Right ventricle myocardium inferior (tissue), 1 donor: ENCODE results near the gene CPT1A. TPM values are rescaled to one million over a fixed set of nuclear protein-coding genes. Genes with fewer than 3 reads are reported as not detected.

Source experiments
- ATAC-seq: fragments of 200-7000 bp; cut with Tn5 transposase; one replicate; pipeline ENCODE4 v1.9.1; 2020; ENCODE audit warnings: mild to moderate bottlenecking, moderate library complexity
- DNase-seq: peaks from one replicate; pipeline ENCODE4 v3.0.0; 2021; ENCODE audit errors: missing footprints
- intact Hi-C: fragments of 100-400 bp; cut with DNase I; formaldehyde crosslinking; loops from one replicate; pipeline ENCODE4 v1.11.0; 2022
- total RNA-seq: library from RNA; stranded (reverse); fragmentation: NEBNext Ultra II Directional; extraction: Animal tissue kit (Norgen Biotek cat#: 25700); gene quantifications from one replicate; pipeline ENCODE4 v1.2.1, GENCODE V29; 2021
- donor health status: DM: no; HTN: yes; CAD: no; lungs with severe emphysema.

The CPT1A gene
- total RNA-seq, 1 donor from 2014 or later: 83.3 TPM

DNA sequence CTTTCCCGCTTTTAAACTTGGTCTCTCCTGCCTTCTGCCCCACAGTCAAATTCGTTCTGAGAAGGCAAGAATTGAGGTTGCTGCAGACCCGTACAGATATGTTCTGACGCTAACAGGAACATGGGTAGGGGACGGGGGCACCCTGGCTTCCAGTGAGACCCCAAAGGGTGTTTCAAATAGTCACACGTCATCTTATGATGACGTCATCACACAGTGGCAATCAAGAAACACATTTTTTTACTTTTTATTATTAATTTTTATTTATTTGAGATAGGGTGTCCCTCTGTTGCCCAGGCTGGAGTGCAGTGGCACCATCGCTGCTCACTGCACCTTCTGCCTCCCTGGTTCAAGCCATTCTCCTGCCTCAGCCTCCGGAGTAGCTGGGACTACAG is 67.5 kb downstream of the CPT1A start:
- no peak for DNase-seq
- intact Hi-C loops: no loop called here
- ATAC-seq: no peak

DNA sequence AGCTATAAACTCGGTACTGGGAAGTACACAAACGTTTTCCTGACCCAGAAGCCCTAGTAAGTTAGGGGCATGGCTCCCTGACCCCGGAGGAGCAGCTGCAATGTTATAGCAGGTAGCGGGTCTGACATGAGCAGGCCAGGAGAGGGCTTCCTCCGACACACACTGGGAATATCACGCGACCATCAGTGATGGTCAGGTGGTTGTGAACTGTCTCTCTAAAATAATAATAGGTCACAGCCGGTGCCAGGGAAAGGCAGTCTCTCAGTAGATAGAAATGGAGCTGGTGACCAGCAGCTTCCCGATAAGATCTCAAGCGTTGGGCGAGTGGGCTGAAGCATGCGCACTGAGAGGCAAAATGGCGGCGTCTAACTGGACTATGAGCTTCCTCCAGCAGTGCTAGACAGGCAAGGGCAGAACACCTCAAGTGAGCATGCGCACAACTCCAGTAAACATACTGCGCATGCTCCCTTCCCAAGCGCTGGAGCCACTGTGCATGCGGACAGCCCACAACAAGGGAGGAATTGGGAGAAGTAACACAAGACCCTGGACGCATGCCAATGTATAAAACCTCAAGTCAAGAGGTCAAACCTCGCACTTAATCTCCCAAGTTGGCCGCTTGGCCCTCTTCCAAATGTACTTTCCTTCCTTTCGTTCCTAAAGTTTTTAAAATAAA is 68.1 kb downstream of the CPT1A start:
- DNase-seq (no peak), ATAC-seq (no peak)
- intact Hi-C loops: no loop called here

DNA sequence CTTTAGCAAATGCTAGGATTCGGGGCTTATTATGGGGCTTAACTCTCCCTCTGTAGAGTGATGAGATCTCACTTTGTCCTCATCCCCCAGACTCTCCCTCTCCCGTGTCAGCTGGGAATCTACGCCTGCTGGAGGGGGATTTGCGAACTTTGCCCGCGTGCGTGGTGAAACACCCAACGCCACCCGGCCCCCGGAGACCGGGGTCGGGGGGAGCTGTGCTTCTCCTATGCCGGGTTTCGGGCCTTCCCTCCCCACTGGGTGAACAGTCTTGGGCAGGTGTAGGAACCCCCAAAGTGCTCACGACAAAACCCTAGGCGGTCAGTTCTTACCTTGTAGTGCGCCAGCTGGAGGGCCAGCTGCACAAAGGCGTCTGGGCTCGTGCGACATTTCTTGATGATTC is 68.8 kb downstream of the CPT1A start:
- intact Hi-C loops: no loop called here
- ATAC-seq: no peak
- DNase-seq: no peak

DNA sequence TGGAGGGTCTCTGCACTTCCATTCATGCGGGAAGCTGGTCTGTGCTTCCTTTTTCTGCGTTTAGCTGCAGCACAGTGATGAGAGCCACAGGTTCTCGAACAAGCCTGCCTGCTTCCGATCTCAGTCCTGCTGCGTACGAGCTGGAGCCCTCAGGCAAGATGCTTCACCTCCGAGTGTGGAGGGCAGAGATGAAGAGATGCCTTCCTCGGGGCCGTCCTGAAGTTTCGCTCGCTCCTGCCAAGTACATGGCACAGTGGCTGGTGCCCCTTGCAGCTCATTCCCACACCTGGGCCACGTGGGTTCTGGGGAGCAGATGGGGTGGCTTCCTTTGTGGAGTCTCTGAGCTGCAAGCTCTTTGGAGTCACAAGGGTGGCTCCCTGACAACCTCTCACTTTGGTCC is 70.9 kb downstream of the CPT1A start:
- DNase-seq: no peak
- intact Hi-C loops: no loop called here
- ATAC-seq: no peak

DNA sequence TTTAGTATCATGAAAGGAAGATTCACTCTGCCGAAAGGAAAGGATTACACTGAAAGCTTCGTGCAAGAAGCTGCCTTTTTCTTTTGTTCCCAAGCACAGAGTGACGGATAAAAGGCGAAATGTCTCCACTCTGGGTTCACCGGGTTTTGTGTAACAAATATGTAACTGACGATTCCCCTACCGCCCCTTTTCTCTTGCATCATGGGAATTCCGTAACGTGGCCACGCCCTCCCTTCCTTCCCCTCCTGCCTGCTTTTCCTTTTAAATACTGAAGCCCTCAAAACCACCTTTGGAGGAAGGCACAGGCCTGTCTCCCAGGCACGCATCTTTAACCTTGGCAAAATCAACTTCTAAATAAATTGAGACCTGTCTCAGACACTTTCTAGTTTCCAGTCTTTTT is 74.0 kb downstream of the CPT1A start:
- intact Hi-C loops: no loop called here
- DNase-seq (no peak), ATAC-seq (no peak)

- DNase-seq (no peak), ATAC-seq (no peak)
- intact Hi-C loops: no loop called here
Observed at GRCh38 chr11:68766786-68767185, 74.9 kb downstream of the CPT1A start.

GRCh38 chr11:68764746-68765145 is 77.0 kb downstream of the CPT1A start:
- ATAC-seq: no peak
- intact Hi-C loops: no loop called here
- DNase-seq: no peak

DNA sequence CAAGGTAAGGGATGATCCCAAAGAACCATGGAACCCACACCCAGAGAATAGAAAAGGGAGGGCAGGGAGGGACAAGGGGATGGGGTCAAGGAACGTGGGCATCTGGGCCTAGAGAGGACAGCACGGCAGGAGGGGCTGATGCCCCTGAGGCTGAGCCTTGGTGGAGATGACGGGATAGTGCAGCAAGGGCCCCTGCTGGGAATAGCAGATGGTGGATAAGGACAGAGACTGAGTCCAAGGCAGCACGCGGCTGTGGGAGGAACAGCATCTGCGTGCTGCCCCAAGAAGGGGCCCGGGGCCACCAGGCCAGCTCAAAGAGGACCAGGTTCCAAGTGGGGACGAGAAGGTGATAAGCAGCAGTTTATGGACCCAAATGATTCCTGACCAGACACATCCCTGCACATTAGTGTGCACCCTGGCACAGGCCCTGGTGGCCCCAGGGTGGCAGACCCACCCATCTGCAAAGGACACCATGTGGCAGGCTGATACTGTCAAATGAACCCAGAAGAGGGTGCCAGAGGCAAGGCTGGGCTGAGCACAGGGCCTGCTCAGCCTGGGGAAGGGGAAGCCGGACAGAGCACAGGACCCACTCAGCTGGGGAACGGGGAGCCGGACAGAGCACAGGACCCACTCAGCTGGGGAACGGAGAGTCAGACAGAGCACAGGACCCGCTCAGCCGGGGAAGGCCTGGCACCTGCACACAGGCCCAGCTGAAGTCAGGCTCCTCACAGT is 77.6 kb downstream of the CPT1A start:
- intact Hi-C loops: no loop called here
- ATAC-seq: peak; percentile 31
- no peak for DNase-seq

DNA sequence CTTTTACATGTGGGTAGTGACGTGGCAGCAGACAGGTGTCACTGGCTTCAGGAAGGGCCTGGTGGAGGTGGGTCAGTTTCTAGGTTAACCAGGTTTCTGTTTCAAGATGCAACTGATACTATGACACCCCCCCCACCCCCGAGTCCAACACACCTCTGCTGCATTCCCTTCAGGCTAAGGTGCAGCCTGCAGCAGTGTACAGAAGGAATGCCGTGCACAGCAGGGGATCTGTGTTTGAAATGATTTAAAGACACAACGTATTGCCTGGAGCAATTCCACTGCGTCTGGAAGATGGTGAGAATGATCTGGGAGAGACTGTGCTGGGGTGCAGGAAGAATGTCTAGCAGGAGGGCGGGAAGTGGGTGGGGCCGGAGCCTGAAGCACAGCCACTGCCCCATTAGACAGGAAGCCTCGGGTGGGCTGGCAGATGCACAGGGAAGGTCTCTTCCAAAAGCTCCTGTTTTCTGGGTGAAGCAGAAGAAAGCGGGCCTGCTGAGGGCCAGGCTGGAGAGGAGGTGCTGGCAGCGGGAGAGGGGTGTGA is 78.5 kb downstream of the CPT1A start:
- intact Hi-C loops: no loop called here
- no peak for ATAC-seq

DNA sequence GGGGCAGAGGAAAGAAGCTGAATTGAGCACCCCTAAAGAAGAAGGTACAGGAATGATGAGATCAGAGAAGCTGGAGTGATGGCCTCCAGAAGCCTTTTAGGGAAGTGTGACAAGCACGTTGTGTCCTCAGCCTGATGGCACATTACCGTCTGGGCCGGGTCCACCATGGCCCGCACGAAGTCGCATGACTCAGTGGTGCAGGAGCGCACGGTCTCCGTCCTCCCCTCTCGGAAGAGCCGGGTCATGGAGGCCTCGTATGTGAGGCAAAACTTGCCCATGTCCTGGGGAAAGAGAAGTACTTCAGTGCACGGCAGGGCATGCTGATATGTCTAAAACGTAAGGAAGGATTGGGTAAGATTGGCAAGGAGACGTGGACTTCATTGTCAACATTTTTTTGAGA is 79.2 kb downstream of the CPT1A start:
- no peak for ATAC-seq
- intact Hi-C loops: no loop called here
- no peak for DNase-seq

More for the DNA sequence above, 78.5 kb downstream of the CPT1A start:
- DNase-seq: no peak

DNA sequence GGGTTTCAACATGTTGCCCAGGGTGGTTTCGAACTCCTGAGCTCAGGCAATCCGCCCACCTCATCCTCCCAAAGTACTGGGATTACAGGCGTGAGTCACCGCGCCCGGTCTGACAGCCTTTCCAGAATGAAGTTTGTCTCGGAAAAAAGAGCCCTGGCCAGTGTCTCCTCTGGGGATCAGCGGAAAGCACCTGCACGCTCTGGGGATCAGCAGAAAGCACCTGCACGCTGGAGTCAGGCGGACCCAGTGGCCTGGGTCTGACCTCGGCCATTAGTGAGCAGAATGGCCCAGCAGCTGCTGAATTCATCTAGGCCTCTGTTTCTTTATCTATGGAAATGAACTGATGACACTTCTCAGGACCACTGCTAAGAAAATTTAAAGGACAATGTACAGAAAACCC is 79.9 kb downstream of the CPT1A start:
- ATAC-seq (no peak), DNase-seq (no peak)
- intact Hi-C loops: no loop called here

GRCh38 chr11:68759991-68760390 is 81.7 kb downstream of the CPT1A start:
- ATAC-seq: no peak
- intact Hi-C loops: no loop called here
- no peak for DNase-seq

GRCh38 chr11:68757711-68758110 is 84.0 kb downstream of the CPT1A start:
- ATAC-seq: no peak
- no peak for DNase-seq
- intact Hi-C loops: no loop called here

- ATAC-seq: no peak
- no peak for DNase-seq
- intact Hi-C loops: no loop called here
Observed at GRCh38 chr11:68756171-68756766, 85.4 kb downstream of the CPT1A start.

DNA sequence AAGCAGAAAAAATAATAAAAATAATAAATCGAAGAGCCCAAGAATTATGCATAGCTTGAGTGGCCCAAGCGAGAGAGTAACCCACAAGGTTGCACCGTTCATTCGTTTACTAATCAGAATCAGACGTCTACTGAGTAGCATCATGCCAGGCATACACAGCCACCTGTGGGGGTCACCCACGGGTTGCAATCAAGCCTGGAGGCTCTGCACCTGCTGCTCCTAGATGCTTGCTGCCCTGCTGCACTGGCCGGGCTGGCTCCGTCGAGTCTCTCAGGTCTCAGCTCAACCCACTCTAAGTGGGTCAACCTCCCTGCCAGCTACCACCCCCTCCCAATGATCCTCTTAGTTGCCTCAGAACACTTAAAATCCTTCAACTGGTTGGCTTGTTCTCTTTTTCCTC is 88.4 kb downstream of the CPT1A start:
- intact Hi-C loops: no loop called here
- ATAC-seq: no peak
- DNase-seq: no peak

- ATAC-seq (peak; percentile 93), DNase-seq (peak; percentile 96)
- intact Hi-C loops: no loop called here
Observed at GRCh38 chr11:68751331-68751856, 90.3 kb downstream of the CPT1A start, which contains the start of gene TESMIN. Gene TESMIN, minus strand, starts transcription at chr11:68751520. Its CDS starts 860 bp downstream, at chr11:68750660.

- ATAC-seq: no peak
- no peak for DNase-seq
- intact Hi-C loops: no loop called here
Observed at GRCh38 chr11:68751004-68751325, 90.8 kb downstream of the CPT1A start.

DNA sequence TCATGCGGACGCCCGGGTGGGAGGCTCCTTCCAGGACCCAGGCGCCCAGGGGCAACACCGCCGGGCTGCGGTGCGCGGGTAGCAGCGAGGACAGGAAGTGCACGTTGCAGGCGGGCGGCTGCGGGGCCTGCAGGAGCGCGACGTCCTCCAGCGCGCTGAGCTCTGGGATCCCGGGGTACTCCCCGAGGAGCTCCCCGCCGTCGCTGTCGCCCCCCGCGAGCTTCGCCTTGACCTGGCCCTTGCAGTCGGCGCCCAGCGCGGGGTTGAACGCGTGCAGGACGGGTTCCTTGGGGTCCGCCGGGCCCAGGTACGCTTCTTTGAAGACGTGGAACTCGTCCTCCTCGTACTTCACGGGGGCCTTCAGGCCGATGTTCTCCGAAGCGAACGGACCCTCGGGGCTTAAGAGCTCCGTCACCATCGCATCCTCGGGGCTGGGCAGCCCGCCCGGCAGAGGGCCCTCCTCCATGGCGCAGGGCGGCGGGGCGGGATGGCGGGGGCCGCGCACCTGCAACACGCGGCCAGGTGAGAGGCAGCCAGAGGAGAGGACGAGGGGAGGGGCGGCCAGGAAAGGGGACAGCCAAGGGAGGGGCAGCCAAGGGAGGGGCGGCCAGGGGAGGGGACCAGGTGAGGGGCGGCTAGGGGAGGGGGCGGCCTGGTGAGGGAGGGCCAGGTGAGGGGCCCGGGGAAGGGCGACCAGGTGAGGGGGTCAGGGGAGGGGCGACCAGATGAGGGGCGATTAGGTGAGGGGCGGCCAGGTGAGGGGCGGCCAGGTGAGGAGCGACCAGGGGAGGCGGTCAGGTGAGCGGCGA is 91.3 kb downstream of the CPT1A start:
- ATAC-seq (no peak), DNase-seq (peak; percentile 63)
- intact Hi-C loops: no loop called here
